Measurements from ENCODE around the gene KIRREL3. TPM values are rescaled to one million over a fixed set of nuclear protein-coding genes. Genes with fewer than 3 reads are reported as not detected.

KIRREL3 gene
- total and polyA plus RNA-seq, 2 of the 8 experiments (the other 6 are each of a cell fraction or from before 2014, with no cell fraction given), result 0.29 to 0.32 TPM

DNA sequence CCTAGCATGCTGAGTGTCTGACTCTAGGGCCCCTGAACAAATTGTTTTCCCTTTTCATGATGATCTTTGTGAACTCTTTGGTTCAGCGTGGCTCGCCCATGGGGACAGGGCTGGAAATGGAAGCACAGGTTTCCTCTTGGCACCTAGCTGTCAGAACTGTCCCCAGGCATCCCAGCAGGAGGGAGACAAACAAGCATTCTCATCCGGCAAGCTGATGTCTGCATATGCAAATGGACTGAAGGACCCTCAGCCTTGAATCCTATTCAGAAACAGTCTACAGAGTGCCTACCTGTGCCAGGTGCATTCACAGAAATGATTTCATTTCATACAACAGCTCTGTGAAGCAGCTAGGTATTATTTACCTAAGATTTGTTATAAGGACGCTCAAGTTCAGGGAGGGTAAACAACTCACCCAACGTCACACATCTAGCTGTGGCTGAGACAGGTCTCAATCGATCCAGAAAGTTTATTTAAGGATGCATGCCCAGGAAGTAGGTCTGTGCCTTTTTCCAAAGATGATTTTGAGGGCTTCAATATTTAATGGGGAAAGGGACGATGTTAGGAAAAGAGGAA is 176.4 kb downstream of the KIRREL3 start:
- WGBS, 2 experiments (ENCODE audit: extremely low coverage in 1 of 2, insufficient coverage in 1 of 2, insufficient read length in 1 of 2, insufficient replicate concordance in 2 of 2, low coverage in 1 of 2, low lambda C conversion rate in 2 of 2, missing lambda C conversion rate in 1 of 2), result 66 to 100% methylated on average over 1 to 7 of the region's 7 CpGs
- no peaks in the 10 kb centered on the region for H3K23me2 ChIP-seq (ENCODE audit: low read depth, low read length)
- peaks cover 2 to 10% (median 4%) of the 10 kb centered on the region in 4 experiments; a peak in 5 of 7 replicates for H3K4me1 ChIP-seq (replicated peaks in 1 of 4; ENCODE audit: control insufficient read depth in 3 of 4, insufficient read depth in 4 of 4, low read length in 3 of 4)
- CTCF ChIA-PET (ENCODE audit: partially characterized antibody), result interaction anchor here (0.6 to 2.4 kb wide), 9 partner anchors 24 to 314 kb away, joined by 3 to 11 read pairs (median 3); no protein-coding TSS in a partner anchor
- no peak overlapping the region for H2BK20ac ChIP-seq (ENCODE audit: low read length)
- H2BK12ac ChIP-seq (ENCODE audit: low read depth, low read length), result no peak overlapping the region
- DNase-seq (ENCODE audit: low read depth in 1 of 2, low spot score in 2 of 2) (peak in 1 of 2 experiments; percentile 1), FAIRE-seq (peak; percentile 19)
- H3K79me1 ChIP-seq (ENCODE audit: low read depth, low read length), result no peaks in the 10 kb centered on the region
- no peak overlapping the region for H2BK15ac ChIP-seq (ENCODE audit: low read length)
- POLR2A ChIA-PET (ENCODE audit: partially characterized antibody), result no interaction called here
- no peak overlapping the region for H2BK5ac ChIP-seq (ENCODE audit: low read depth, low read length)
- no peak overlapping the region for H2AK5ac ChIP-seq (ENCODE audit: low read depth, low read length)
- no peak overlapping the region for H2AFZ ChIP-seq (ENCODE audit: low read length)
- H4K5ac ChIP-seq (ENCODE audit: insufficient read length, low read depth, low read length), result no peak overlapping the region
- no peak overlapping the region for H4K8ac ChIP-seq (ENCODE audit: extremely low read depth, insufficient read depth, low read length)
- H3K36me3 ChIP-seq (ENCODE audit: control insufficient read depth in 2 of 4, insufficient read depth in 4 of 4, low read length in 3 of 4), result no peaks in the 10 kb centered on the region
- H3K79me2 ChIP-seq (ENCODE audit: control insufficient read depth in 1 of 2, insufficient read depth in 2 of 2, low read length in 2 of 2), result no peaks in the 10 kb centered on the region
- TF ChIP-seq RFX5 (IDR thresholded peaks at IDR 0.05; ENCODE audit: borderline replicate concordance, low read depth, low read length) (no peak), TAF1 (IDR thresholded peaks at IDR 0.05; ENCODE audit: low read depth, low read length) (no peak)
- no peak overlapping the region for H3K27ac ChIP-seq (ENCODE audit: low read depth, low read length)
- H3K4me3 ChIP-seq (ENCODE audit: extremely low read depth in 1 of 4, insufficient read depth in 2 of 4, low read depth in 3 of 4, low read length in 4 of 4), result no peak overlapping the region
- H3K9me3 ChIP-seq (ENCODE audit: insufficient read depth in 2 of 2, low read depth in 1 of 2, low read length in 1 of 2), result no peaks in the 10 kb centered on the region
- no peaks in the 10 kb centered on the region for H3K27me3 ChIP-seq (replicated peaks in 1 of 4; ENCODE audit: control insufficient read depth in 3 of 4, extremely low read depth in 1 of 4, insufficient read depth in 3 of 4, low read length in 3 of 4)
- no peak overlapping the region for H3K23ac ChIP-seq (ENCODE audit: insufficient read length)
- no peak overlapping the region for H4K91ac ChIP-seq (replicated peaks; ENCODE audit: insufficient read length, low read length)
- no peak overlapping the region for H3K56ac ChIP-seq (replicated peaks; ENCODE audit: insufficient read length, low read depth, low read length)
- H3K14ac ChIP-seq (ENCODE audit: insufficient read length), result no peak overlapping the region
- H3K9ac ChIP-seq (replicated peaks in 1 of 4; ENCODE audit: extremely low read depth in 1 of 4, low read depth in 3 of 4, low read length in 3 of 4), result no peak overlapping the region
- H3K4ac ChIP-seq (replicated peaks; ENCODE audit: insufficient read length, low read depth, low read length), result no peak overlapping the region
- no peaks in the 10 kb centered on the region for H4K20me1 ChIP-seq (replicated peaks in 1 of 2; ENCODE audit: control insufficient read depth in 1 of 2, insufficient read depth in 2 of 2, low read length in 2 of 2)
- H3K4me2 ChIP-seq (ENCODE audit: insufficient read depth in 1 of 2, low read depth in 2 of 2, low read length in 2 of 2), result peak overlapping the region; percentile 21 to 32; a peak in 1 of 4 replicates
- H3K18ac ChIP-seq (ENCODE audit: extremely low read depth, low read length), result no peak overlapping the region
- H2BK120ac ChIP-seq (replicated peaks; ENCODE audit: low read depth, low read length), result no peak overlapping the region

Data from H1 (cell line).